Gastrocnemius medialis (tissue), 4 donors: ENCODE data around the gene TAPBPL. TPM values are rescaled to one million over a fixed set of nuclear protein-coding genes. Genes with fewer than 3 reads are reported as not detected.

ENCODE experiments used
- ATAC-seq, 2 donors: fragments of 150-250 bp; one replicate each; pipeline ENCODE4 v1.9.1; 2016
- DNase-seq, 2 donors: peaks; one replicate each; pipeline ENCODE4 v3.0.0-alpha.2; 2019
- H3K27ac ChIP-seq, 4 donors: fragments of 200-600 bp; sonication (generic); 1 replicate in 1 of 4; 2 replicates in 3 of 4; pipeline ENCODE4 v1.5.1; 2016 to 2018; ENCODE audit warnings: mild to moderate bottlenecking in 2 of 4, moderate library complexity in 1 of 4
- H3K27me3 ChIP-seq, 3 donors: fragments of 200-600 bp; sonication (generic) in 2 of 3; 1 replicate in 1 of 3; 2 replicates in 2 of 3; pipeline versions ENCODE4 v1.5.1 to v1.6.0; 2016 to 2019; ENCODE audit warnings: mild to moderate bottlenecking in 1 of 3, moderate library complexity in 1 of 3
- H3K36me3 ChIP-seq, 2 donors: fragments of 200-600 bp; sonication (generic) in 1 of 2; one replicate each; pipeline ENCODE4 v1.5.1; 2017 to 2018
- H3K4me1 ChIP-seq, 2 donors: fragments of 200-600 bp; sonication (generic) in 1 of 2; one replicate each; pipeline ENCODE4 v1.5.1; 2016 to 2017; ENCODE audit warnings: mild to moderate bottlenecking in 2 of 2
- H3K4me3 ChIP-seq, 4 donors: fragments of 200-600 bp; sonication (generic) in 3 of 4; 1 replicate in 1 of 4; 2 replicates in 3 of 4; pipeline ENCODE4 v1.5.1; 2016 to 2019; ENCODE audit warnings: mild to moderate bottlenecking in 2 of 4
- H3K9me3 ChIP-seq, 3 donors: fragments of 200-600 bp; sonication (generic) in 2 of 3; 1 replicate in 1 of 3; 2 replicates in 2 of 3; pipeline ENCODE4 v1.5.1; 2016 to 2019
- CTCF ChIP-seq, 5 experiments: fragments of 450-650 bp in 3 of 5; fragments of 200-600 bp in 2 of 5; sonication (generic) in 2 of 5; IDR thresholded peaks in 4 of 5; conservative IDR thresholded peaks in 1 of 5; 1 replicate in 4 of 5; 2 replicates in 1 of 5; pipeline ENCODE4 v1.5.1; 2016 to 2019; ENCODE audit warnings: antibody characterized with exemption in 5 of 5, mild to moderate bottlenecking in 3 of 5, moderate library complexity in 3 of 5
- POLR2A ChIP-seq, 2 donors: fragments of 450-650 bp; IDR thresholded peaks; one replicate each; pipeline ENCODE4 v1.6.1; 2017; ENCODE audit warnings: antibody characterized with exemption in 2 of 2, mild to moderate bottlenecking in 2 of 2, moderate library complexity in 2 of 2
- in situ Hi-C, 4 donors: fragments of 200-750 bp; cut with MboI; loops; one replicate each; pipeline versions ENCODE4 v1.15.0 to v1.8.0; 2017; ENCODE audit warnings: low sequenced_read_pairs in 4 of 4
- intact Hi-C: fragments of 100-400 bp; cut with DNase I; formaldehyde crosslinking; loops from one replicate; pipeline ENCODE4 v1.15.1; 2023; ENCODE audit warnings: low total_unique reads
- total RNA-seq, 4 donors: library from RNA; depleted of rRNA; stranded (reverse); fragments of >200 nt; gene quantifications; one replicate each; pipeline versions ENCODE4 v1.1.0 to v1.2.3, GENCODE V29; 2016

TAPBPL gene
- total RNA-seq, 4 donors from 2014 or later = 3.8 to 8.6 (median 5.8) TPM

GRCh38 chr12:6458281-6459003, 6.6 kb downstream of the TAPBPL start:
- TF ChIP-seq CTCF (IDR thresholded peaks at IDR 0.05 in 4 of 5, conservative IDR thresholded peaks at IDR 0.05 in 1 of 5) = no peak
- TF ChIP-seq POLR2A (IDR thresholded peaks at IDR 0.05) = no peak
- no peaks in the 10 kb centered on the region for H3K9me3 ChIP-seq
- no peak overlapping the region for H3K27ac ChIP-seq
- H3K4me3 ChIP-seq = no peak overlapping the region
- DNase-seq = no peak
- no peaks in the 10 kb centered on the region for H3K27me3 ChIP-seq
- intact Hi-C loops = no loop called here
- in situ Hi-C loops = loop anchor here in 1 of 4 donors (25.0 kb wide), 1 partner anchor 121 kb away; the partner anchor contains the start of gene TNFRSF1A
- H3K4me1 ChIP-seq = peaks cover 8 to 14% of the 10 kb centered on the region in 2 donors
- ATAC-seq = no peak
- peaks cover 0 to 75% of the 10 kb centered on the region in 2 donors for H3K36me3 ChIP-seq

- Histone ChIP-seq H3K4me1 (peaks cover 8 to 14% of the 10 kb centered on the region in 2 donors), H3K4me3 (no peak overlapping the region), H3K27me3 (no peaks in the 10 kb centered on the region), H3K36me3 (peaks cover 0 to 80% of the 10 kb centered on the region in 2 donors), H3K9me3 (no peaks in the 10 kb centered on the region), H3K27ac (no peak overlapping the region)
- in situ Hi-C loops = loop anchor here in 1 of 4 donors (25.0 kb wide), 1 partner anchor 122 kb away; the partner anchor contains the start of gene TNFRSF1A
- intact Hi-C loops = no loop called here
- ATAC-seq (no peak), DNase-seq (no peak)
- TF ChIP-seq POLR2A (IDR thresholded peaks at IDR 0.05) (no peak), CTCF (IDR thresholded peaks at IDR 0.05 in 4 of 5, conservative IDR thresholded peaks at IDR 0.05 in 1 of 5) (no peak)
Observed at GRCh38 chr12:6459004-6459337, 7.1 kb downstream of the TAPBPL start.

- H3K9me3 ChIP-seq = no peaks in the 10 kb centered on the region
- peaks cover 8 to 14% of the 10 kb centered on the region in 2 donors for H3K4me1 ChIP-seq
- H3K36me3 ChIP-seq = peaks cover 0 to 80% of the 10 kb centered on the region in 2 donors
- intact Hi-C loops (no loop called here), in situ Hi-C loops (loop anchor here (5.0 to 25.0 kb wide), 4 partner anchors 39 to 136 kb away; partner anchors contain the start of gene TNFRSF1A (in 1 of the 4))
- DNase-seq (peak in 1 of 2 donors; percentile 46), ATAC-seq (peak; percentile 90 to 91)
- H3K4me3 ChIP-seq = no peak overlapping the region
- H3K27me3 ChIP-seq = no peaks in the 10 kb centered on the region
- TF ChIP-seq CTCF (IDR thresholded peaks at IDR 0.05 in 4 of 5, conservative IDR thresholded peaks at IDR 0.05 in 1 of 5) (no peak), POLR2A (IDR thresholded peaks at IDR 0.05) (no peak)
- H3K27ac ChIP-seq = peak overlapping the region; percentile 56 to 72 (median 64)
Observed at GRCh38 chr12:6460751-6461371, 9.0 kb downstream of the TAPBPL start.

- no peaks in the 10 kb centered on the region for H3K27me3 ChIP-seq
- no peaks in the 10 kb centered on the region for H3K9me3 ChIP-seq
- H3K36me3 ChIP-seq = peaks cover 0 to 86% of the 10 kb centered on the region in 2 donors
- TF ChIP-seq CTCF (IDR thresholded peaks at IDR 0.05 in 4 of 5, conservative IDR thresholded peaks at IDR 0.05 in 1 of 5) = no peak
- no peak for TF ChIP-seq POLR2A (IDR thresholded peaks at IDR 0.05)
- in situ Hi-C loops (loop anchor here (5.0 to 25.0 kb wide), 4 partner anchors 39 to 137 kb away; partner anchors contain the start of gene TNFRSF1A (in 1 of the 4)), intact Hi-C loops (no loop called here)
- no peak for ATAC-seq
- no peak overlapping the region for H3K4me3 ChIP-seq
- H3K27ac ChIP-seq = peak overlapping the region in 3 of 4 donors; percentile 57 to 72 (median 70)
- H3K4me1 ChIP-seq = peaks cover 8 to 14% of the 10 kb centered on the region in 2 donors
- DNase-seq = peak in 1 of 2 donors; percentile 45
Observed at GRCh38 chr12:6461401-6462233, 9.8 kb downstream of the TAPBPL start.
